GM12878 (cell line): ENCODE measurements around the gene RSPH4A.

Experiments used
- EGR1 ChIP-seq, 2 experiments: IDR thresholded peaks; 1 replicate in 1 of 2; 2 replicates in 1 of 2; pipeline ENCODE4 v1.6.1; 2011 to 2012; ENCODE audit warnings: low read depth in 2 of 2, low read length in 2 of 2, borderline replicate concordance in 1 of 2, mild to moderate bottlenecking in 1 of 2, moderate library complexity in 1 of 2
- HSF1 ChIP-seq: fragments of 150-350 bp; IDR thresholded peaks from 2 replicates; pipeline ENCODE4 v1.6.1; 2014; ENCODE audit warnings: mild to moderate bottlenecking, low read depth, low read length
- MYC ChIP-seq: IDR thresholded peaks from 2 replicates; pipeline ENCODE4 v1.6.1; 2011; ENCODE audit warnings: mild to moderate bottlenecking, low read length, moderate library complexity, inconsistent platforms; ENCODE audit not compliant: insufficient read depth, insufficient replicate concordance, insufficient read length, severe bottlenecking
- POLR2A ChIP-seq: IDR thresholded peaks from 2 replicates; pipeline ENCODE4 v1.6.1; 2011; ENCODE audit warnings: low read depth, mild to moderate bottlenecking, low read length
- RAD21 ChIP-seq: IDR thresholded peaks from 2 replicates; pipeline ENCODE4 v1.6.1; 2011; ENCODE audit warnings: mild to moderate bottlenecking, low read depth, low read length, moderate library complexity; ENCODE audit not compliant: insufficient read depth
- REST ChIP-seq: IDR thresholded peaks from 2 replicates; pipeline ENCODE4 v1.6.1; 2012; ENCODE audit warnings: mild to moderate bottlenecking, low read depth, low read length
- SRF ChIP-seq, 2 experiments: IDR thresholded peaks; 2 replicates each; pipeline ENCODE4 v1.6.1; 2011; ENCODE audit warnings: low read depth in 2 of 2, low read length in 2 of 2, mild to moderate bottlenecking in 1 of 2, moderate library complexity in 1 of 2
- USF2 ChIP-seq: IDR thresholded peaks from 2 replicates; pipeline ENCODE4 v1.6.1; 2011; ENCODE audit warnings: low read depth, low read length, improper control_type of control experiment, borderline replicate concordance
- ZSCAN29 ChIP-seq: fragments of 450-650 bp; IDR thresholded peaks from 2 replicates; pipeline ENCODE4 v1.6.1; 2017; ENCODE audit warnings: mild to moderate bottlenecking, moderate library complexity
- TF ChIP-seq, protein P1 (sequence below): IDR thresholded peaks from 2 replicates; pipeline ENCODE4 v1.6.1; 2012; ENCODE audit warnings: low read depth, low read length, improper control_type of control experiment
- TF ChIP-seq, protein P2 (sequence below), 3 experiments: IDR thresholded peaks in 2 of 3; conservative IDR thresholded peaks in 1 of 3; 2 replicates each; pipeline ENCODE4 v1.5.1; 2011; ENCODE audit warnings: low read depth in 3 of 3, low read length in 3 of 3, mild to moderate bottlenecking in 3 of 3, control low read depth in 2 of 3, moderate library complexity in 2 of 3, inconsistent platforms in 1 of 3, mixed read lengths in 1 of 3; ENCODE audit not compliant: control insufficient read depth in 2 of 3, insufficient read depth in 1 of 3; ENCODE audit errors: extremely low read depth in 1 of 3

DNA sequence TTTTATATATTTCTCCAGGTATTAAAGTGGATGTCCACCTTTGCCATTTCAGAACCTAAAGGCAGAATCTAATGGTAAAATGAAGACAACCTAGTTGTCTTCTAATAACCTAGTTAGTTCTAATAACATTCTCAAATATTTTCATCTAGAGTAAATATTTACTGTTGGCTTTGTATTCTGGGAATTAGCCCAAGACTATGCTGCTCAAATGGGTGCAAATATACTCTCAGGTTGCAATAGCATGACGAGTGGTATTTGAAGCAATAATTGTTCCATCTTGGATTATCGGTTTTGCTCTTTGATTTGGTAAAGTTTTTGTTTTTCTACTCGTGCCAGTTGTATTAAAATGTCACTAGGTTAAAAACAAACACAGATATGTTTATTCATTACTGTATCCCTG, 21.0 kb upstream of the RSPH4A start:
- TF ChIP-seq POLR2A (no peak), ZSCAN29 (no peak), MYC (no peak), REST (no peak), HSF1 (no peak), EGR1 (IDR thresholded peaks at IDR 0.05; ENCODE audit: borderline replicate concordance in 1 of 2, low read depth in 2 of 2, low read length in 2 of 2) (no peak), RAD21 (no peak), USF2 (no peak), SRF (IDR thresholded peaks at IDR 0.05; ENCODE audit: low read depth in 2 of 2, low read length in 2 of 2) (no peak)
- TF ChIP-seq, protein P1, sequence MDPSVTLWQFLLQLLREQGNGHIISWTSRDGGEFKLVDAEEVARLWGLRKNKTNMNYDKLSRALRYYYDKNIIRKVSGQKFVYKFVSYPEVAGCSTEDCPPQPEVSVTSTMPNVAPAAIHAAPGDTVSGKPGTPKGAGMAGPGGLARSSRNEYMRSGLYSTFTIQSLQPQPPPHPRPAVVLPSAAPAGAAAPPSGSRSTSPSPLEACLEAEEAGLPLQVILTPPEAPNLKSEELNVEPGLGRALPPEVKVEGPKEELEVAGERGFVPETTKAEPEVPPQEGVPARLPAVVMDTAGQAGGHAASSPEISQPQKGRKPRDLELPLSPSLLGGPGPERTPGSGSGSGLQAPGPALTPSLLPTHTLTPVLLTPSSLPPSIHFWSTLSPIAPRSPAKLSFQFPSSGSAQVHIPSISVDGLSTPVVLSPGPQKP = no peak
- TF ChIP-seq, protein P2, sequence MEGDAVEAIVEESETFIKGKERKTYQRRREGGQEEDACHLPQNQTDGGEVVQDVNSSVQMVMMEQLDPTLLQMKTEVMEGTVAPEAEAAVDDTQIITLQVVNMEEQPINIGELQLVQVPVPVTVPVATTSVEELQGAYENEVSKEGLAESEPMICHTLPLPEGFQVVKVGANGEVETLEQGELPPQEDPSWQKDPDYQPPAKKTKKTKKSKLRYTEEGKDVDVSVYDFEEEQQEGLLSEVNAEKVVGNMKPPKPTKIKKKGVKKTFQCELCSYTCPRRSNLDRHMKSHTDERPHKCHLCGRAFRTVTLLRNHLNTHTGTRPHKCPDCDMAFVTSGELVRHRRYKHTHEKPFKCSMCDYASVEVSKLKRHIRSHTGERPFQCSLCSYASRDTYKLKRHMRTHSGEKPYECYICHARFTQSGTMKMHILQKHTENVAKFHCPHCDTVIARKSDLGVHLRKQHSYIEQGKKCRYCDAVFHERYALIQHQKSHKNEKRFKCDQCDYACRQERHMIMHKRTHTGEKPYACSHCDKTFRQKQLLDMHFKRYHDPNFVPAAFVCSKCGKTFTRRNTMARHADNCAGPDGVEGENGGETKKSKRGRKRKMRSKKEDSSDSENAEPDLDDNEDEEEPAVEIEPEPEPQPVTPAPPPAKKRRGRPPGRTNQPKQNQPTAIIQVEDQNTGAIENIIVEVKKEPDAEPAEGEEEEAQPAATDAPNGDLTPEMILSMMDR (IDR thresholded peaks at IDR 0.05 in 2 of 3, conservative IDR thresholded peaks at IDR 0.05 in 1 of 3; ENCODE audit: control insufficient read depth in 2 of 3, extremely low read depth in 1 of 3, insufficient read depth in 1 of 3, low read depth in 3 of 3, low read length in 3 of 3) = no peak
